IMR-90 (cell line): ENCODE results near the gene DYNC1H1.

Experiments used
- CTCF ChIP-seq: conservative IDR thresholded peaks from 2 replicates; pipeline ENCODE4 v1.5.1; 2012; ENCODE audit warnings: mild to moderate bottlenecking, low read depth, low read length, improper control_type of control experiment
- MAFK ChIP-seq: IDR thresholded peaks from 2 replicates; pipeline ENCODE4 v1.6.1; 2012; ENCODE audit warnings: low read depth, low read length, improper control_type of control experiment

DNA sequence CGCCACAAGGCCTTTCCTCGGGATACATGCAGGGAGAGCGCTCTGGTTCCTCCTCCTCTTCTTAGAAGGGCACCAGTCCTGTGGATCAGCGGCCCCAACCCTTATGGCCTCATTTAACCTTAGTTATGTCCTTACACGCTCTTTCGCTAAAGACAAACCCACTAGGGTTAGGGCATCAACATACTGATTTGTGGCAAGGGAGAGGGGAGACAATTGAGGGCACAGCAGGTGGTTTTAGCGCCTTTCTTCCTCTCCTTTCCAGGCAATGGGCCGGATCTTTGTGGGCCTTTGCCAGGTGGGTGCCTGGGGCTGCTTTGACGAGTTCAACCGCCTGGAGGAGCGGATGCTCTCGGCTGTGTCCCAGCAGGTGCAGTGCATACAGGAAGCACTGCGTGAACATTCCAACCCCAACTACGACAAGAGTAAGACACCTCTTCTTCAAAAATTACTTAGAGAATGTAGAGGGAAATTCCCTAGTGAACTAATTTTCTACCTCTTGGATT lies 43.6 kb downstream of the DYNC1H1 start:
- TF ChIP-seq CTCF (no peak), MAFK (no peak)
